Ishikawa (cell line): ENCODE data around the gene TSTD1.
A peak's percentile ranks its signal among the peaks of the same experiment; 100 is the strongest.

Experiments
- CEBPB ChIP-seq: IDR thresholded peaks from 2 replicates; pipeline ENCODE4 v1.6.1; 2012
- CREB1 ChIP-seq: IDR thresholded peaks from 2 replicates; pipeline ENCODE4 v1.6.1; 2012; ENCODE audit warnings: low read depth
- EGR1 ChIP-seq: IDR thresholded peaks from 2 replicates; pipeline ENCODE4 v1.6.1; 2012
- EP300 ChIP-seq: IDR thresholded peaks from 2 replicates; pipeline ENCODE4 v1.6.1; 2012; ENCODE audit warnings: borderline replicate concordance
- FOXM1 ChIP-seq: IDR thresholded peaks from 2 replicates; pipeline ENCODE4 v1.6.1; 2012; ENCODE audit warnings: low read depth, borderline replicate concordance
- NFIC ChIP-seq: IDR thresholded peaks from 2 replicates; pipeline ENCODE4 v1.6.1; 2012
- RAD21 ChIP-seq: IDR thresholded peaks from 2 replicates; pipeline ENCODE4 v1.6.1; 2012; ENCODE audit warnings: low read depth
- TAF1 ChIP-seq: IDR thresholded peaks from 2 replicates; pipeline ENCODE4 v1.6.1; 2012; ENCODE audit warnings: low read depth, mild to moderate bottlenecking
- TCF12 ChIP-seq: IDR thresholded peaks from 2 replicates; pipeline ENCODE4 v1.6.1; 2012; ENCODE audit warnings: low read depth
- TEAD4 ChIP-seq: IDR thresholded peaks from 2 replicates; pipeline ENCODE4 v1.6.1; 2012
- YY1 ChIP-seq: IDR thresholded peaks from 2 replicates; pipeline ENCODE4 v1.6.1; 2012; ENCODE audit warnings: low read depth
- ZBTB7A ChIP-seq: IDR thresholded peaks from 2 replicates; pipeline ENCODE4 v1.6.1; 2012; ENCODE audit warnings: low read depth
- TF ChIP-seq, protein P1 (sequence below): IDR thresholded peaks from 2 replicates; pipeline ENCODE4 v1.6.1; 2012; ENCODE audit warnings: low read depth, mild to moderate bottlenecking
- TF ChIP-seq, protein P2 (sequence below): IDR thresholded peaks from 2 replicates; pipeline ENCODE4 v1.6.1; 2012
- TF ChIP-seq, protein P3 (sequence below): IDR thresholded peaks from 2 replicates; pipeline ENCODE4 v1.6.1; 2012

TSTD1 gene

DNA sequence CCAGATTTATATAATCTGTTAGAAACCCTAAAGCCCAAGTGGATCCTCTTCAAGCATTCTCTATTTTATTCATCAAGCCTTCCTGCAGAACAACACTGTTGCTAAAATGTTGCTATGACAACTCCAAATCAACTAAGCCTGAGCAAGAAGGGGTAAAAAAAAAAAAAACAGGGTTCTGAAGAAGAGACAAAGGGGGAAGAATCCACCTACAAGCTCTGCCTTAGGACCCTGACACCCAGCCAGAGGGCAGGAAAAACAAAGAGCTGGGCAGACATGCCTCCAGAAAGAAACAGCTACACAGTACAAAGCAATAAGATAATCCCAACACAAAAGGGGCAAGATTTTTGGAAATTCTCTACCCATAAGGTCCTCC, 5.8 kb upstream of the TSTD1 start:
- TF ChIP-seq CEBPB: no peak
- no peak for TF ChIP-seq NFIC
- TF ChIP-seq EP300: no peak
- no peak for TF ChIP-seq TAF1
- TF ChIP-seq, protein P1, sequence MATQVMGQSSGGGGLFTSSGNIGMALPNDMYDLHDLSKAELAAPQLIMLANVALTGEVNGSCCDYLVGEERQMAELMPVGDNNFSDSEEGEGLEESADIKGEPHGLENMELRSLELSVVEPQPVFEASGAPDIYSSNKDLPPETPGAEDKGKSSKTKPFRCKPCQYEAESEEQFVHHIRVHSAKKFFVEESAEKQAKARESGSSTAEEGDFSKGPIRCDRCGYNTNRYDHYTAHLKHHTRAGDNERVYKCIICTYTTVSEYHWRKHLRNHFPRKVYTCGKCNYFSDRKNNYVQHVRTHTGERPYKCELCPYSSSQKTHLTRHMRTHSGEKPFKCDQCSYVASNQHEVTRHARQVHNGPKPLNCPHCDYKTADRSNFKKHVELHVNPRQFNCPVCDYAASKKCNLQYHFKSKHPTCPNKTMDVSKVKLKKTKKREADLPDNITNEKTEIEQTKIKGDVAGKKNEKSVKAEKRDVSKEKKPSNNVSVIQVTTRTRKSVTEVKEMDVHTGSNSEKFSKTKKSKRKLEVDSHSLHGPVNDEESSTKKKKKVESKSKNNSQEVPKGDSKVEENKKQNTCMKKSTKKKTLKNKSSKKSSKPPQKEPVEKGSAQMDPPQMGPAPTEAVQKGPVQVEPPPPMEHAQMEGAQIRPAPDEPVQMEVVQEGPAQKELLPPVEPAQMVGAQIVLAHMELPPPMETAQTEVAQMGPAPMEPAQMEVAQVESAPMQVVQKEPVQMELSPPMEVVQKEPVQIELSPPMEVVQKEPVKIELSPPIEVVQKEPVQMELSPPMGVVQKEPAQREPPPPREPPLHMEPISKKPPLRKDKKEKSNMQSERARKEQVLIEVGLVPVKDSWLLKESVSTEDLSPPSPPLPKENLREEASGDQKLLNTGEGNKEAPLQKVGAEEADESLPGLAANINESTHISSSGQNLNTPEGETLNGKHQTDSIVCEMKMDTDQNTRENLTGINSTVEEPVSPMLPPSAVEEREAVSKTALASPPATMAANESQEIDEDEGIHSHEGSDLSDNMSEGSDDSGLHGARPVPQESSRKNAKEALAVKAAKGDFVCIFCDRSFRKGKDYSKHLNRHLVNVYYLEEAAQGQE: no peak
- TF ChIP-seq RAD21: no peak
- TF ChIP-seq FOXM1: no peak
- TF ChIP-seq TEAD4: no peak
- TF ChIP-seq, protein P2, sequence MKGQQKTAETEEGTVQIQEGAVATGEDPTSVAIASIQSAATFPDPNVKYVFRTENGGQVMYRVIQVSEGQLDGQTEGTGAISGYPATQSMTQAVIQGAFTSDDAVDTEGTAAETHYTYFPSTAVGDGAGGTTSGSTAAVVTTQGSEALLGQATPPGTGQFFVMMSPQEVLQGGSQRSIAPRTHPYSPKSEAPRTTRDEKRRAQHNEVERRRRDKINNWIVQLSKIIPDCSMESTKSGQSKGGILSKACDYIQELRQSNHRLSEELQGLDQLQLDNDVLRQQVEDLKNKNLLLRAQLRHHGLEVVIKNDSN: no peak
- TF ChIP-seq ZBTB7A: no peak
- TF ChIP-seq, protein P3, sequence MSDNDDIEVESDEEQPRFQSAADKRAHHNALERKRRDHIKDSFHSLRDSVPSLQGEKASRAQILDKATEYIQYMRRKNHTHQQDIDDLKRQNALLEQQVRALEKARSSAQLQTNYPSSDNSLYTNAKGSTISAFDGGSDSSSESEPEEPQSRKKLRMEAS: no peak
- no peak for TF ChIP-seq CREB1
- no peak for TF ChIP-seq EGR1

DNA sequence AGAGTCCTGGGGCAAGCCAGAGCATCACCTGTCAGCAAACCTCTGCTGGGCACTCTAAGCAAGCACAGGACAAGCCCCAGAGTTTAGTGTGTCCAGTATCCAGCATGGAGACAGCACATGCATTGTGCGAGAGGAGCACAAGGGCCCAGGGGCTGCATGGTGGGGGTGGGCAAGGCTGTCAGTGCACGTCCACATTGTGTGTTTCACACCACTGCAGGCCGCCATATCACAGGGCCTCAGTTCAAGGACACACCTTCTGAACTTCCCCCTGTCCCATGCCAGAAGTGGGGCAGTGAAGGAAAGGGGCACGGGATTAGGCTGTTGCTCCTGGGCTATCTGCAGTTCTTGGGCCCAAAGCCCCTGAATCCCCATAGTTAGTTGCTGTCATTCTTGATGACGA, 782 bp upstream of the TSTD1 start:
- TF ChIP-seq TCF12 (no peak), CEBPB (no peak), FOXM1 (no peak), EP300 (no peak), RAD21 (no peak), CREB1 (no peak), ZBTB7A (no peak), TAF1 (no peak), EGR1 (no peak), YY1 (no peak), TEAD4 (no peak), NFIC (no peak)
- TF ChIP-seq, protein P1: no peak
- TF ChIP-seq, protein P2: no peak
- TF ChIP-seq, protein P3: no peak

DNA sequence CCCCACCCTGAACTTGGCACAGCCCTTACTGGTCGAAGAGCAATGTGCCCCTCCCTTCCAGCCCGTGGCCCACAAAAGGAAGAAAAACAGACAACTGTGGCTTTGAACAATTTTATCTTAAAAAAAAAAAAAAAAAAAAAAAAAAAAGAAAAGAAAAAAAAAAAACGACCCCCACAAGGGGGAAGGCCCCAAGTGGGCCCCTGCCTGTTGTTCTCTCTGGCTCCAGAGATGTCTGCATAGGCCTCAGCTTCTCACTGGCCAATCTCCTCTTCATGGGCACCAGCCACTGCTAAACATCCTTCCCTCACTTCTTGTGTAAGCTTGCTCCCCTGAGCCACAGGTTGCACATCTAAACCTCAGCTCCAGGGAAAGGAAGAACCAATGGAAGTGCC, 386 bp upstream of the TSTD1 start:
- no peak for TF ChIP-seq RAD21
- TF ChIP-seq CREB1: no peak
- no peak for TF ChIP-seq CEBPB
- TF ChIP-seq YY1: no peak
- TF ChIP-seq ZBTB7A: no peak
- TF ChIP-seq EP300: no peak
- TF ChIP-seq TEAD4: no peak
- TF ChIP-seq, protein P2: no peak
- no peak for TF ChIP-seq FOXM1

DNA sequence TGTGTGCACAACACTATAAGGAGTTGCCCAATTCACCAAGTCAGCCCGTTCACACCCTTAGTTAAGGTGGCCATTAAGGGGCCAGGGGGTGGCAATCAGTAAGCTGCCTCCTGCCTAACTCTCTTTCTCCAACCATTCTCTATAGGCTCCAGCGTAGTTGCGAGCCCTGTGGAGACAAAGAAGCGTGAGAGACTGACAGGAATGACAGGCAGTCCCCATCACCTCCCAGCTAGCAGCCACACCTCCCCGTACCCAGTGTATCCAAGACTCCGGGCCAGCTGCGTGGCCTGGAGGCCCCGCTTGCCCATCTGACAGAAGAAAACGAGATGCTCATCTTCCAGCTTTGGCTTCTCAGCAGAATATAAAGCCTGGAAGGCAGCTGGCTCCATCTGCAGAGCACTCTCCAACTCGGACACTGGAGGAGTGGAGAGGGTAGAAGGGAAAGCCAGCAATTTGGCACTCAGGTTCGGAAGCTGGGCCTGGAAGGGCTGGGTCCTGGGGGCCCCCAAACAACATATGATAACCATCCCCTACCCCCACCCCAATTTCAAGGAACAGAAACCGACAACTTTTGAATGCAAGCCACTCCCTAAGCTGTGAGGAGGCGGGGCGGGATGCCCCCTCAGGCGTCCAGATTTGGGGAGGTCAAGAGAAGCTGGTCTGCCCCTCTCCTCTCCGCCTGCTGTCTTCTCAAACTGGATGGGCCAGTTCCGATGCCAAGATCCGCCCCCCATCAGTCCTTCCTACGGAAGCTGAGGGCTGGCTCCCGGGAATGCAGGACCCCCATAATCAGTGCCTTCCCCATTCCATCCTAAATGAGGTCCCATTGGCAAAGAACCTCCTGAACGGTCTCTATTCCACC, 872 bp downstream of the TSTD1 start:
- peak; percentile 90 for TF ChIP-seq NFIC
- no peak for TF ChIP-seq TCF12
- TF ChIP-seq, protein P1: no peak
- 0 out of 2 replicates have a peak, but pooled peaks have one; percentile 6 for TF ChIP-seq ZBTB7A
- TF ChIP-seq FOXM1: no peak
- TF ChIP-seq TAF1: no peak
- no peak for TF ChIP-seq RAD21
- TF ChIP-seq, protein P2: no peak
- no peak; the same call in 1 of the 2 replicates for TF ChIP-seq EP300
- no peak; the same call in 1 of the 2 replicates for TF ChIP-seq YY1
- TF ChIP-seq, protein P3: no peak
- TF ChIP-seq CREB1: no peak
- TF ChIP-seq CEBPB: no peak
- TF ChIP-seq EGR1: no peak
- 0 out of 2 replicates have a peak, but pooled peaks have one; percentile 22 for TF ChIP-seq TEAD4
